ENCODE data around the gene ST3GAL3.

DNA sequence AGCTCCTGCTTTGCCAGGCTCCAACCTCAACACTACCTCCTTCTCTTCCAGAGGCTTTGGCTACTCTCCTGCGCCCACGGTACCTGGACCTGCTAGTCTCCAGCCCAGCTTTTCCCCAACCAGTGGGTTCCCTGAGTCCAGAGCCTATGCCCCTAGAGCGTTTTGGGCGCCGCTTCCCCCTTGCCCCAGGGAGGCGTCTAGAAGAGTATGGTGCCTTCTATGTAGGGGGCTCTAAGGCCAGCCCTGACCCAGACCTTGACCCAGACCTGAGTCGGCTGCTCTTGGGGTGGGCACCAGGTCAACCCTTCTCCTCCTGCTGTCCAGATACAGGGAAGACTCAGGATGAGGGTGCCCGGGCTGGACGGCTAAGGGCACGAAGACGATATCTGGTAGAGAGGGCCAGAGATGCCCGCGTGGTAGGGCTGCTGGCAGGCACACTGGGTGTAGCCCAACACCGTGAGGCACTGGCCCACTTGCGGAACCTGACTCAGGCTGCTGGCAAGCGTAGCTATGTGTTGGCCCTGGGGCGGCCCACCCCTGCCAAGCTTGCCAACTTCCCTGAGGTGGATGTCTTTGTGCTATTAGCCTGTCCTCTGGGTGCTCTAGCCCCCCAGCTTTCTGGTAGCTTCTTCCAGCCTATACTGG, 264.1 kb downstream of the ST3GAL3 start:
- TF ChIP-seq SP1 (IDR thresholded peaks at IDR 0.05) (no peak), BHLHE40 (IDR thresholded peaks at IDR 0.05; ENCODE audit: borderline replicate concordance) (no peak), HDGF (IDR thresholded peaks at IDR 0.05; ENCODE audit: borderline replicate concordance) (no peak), SUZ12 (IDR thresholded peaks at IDR 0.05) (no peak), FOXA1 (IDR thresholded peaks at IDR 0.05) (no peak), FOXK2 (IDR thresholded peaks at IDR 0.05) (no peak), ZNF384 (IDR thresholded peaks at IDR 0.05) (no peak), NFRKB (IDR thresholded peaks at IDR 0.05) (no peak), LEF1 (IDR thresholded peaks at IDR 0.05; ENCODE audit: borderline replicate concordance) (no peak), TARDBP (IDR thresholded peaks at IDR 0.05) (no peak)
